Stimulated activated CD8-positive, alpha-beta memory T cell treated with anti-CD3 and anti-CD28 coated beads, Interleukin-4, amount 100 ng/mL, for 1 hour (primary cell): ENCODE measurements around the gene CISTR.
"Not testable (repeated sequence)": the region's sequence is repeated elsewhere in the genome, so short reads cannot be mapped to it uniquely, and the experiment has no call there.

Experiments used
- DNase-seq, 2 donors: peaks; one replicate each; pipeline ENCODE4 v3.0.0-alpha.2; 2020; ENCODE audit warnings: low read depth in 2 of 2, low spot score in 1 of 2

The CISTR gene

DNA sequence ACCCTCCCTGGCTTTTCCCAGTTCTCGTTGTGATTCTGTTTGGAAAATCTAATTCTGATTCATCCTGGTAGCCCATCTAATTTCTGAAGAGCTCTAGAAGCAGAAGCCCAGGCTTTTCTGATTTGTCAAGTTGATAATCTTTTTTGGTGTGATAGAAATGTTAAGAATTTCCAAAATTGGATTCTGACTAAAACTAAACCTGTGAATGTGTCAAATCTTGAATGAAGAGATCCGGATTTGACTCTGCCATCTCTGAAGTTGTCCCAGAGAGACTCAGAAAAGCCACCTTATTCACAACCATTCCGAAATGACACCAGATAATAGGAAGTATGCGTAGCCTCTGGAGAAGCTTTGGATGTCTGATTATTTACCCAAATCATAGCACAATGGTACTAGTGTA lies 12.8 kb upstream of the CISTR start:
- no peak for DNase-seq

DNA sequence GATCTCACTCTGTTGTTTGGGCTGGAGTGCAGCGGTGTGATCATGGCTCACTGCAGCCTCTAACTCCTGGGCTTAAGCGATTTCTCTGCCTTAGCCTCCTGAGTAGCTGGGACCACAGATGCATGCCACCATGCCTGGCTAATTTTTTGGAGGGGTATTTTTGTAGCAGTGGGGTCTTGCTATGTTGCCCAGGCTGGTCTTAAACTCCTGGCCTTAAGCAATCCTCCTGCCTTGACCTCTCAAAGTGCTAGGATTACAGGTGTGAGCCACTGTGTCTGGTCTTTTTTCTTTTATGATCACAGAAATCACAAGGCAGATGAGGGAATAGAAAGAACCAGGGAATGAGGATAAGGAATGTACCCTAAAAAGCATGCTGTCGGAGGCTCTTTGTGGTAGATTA lies 11.0 kb upstream of the CISTR start:
- not testable (repeated sequence) for DNase-seq

DNA sequence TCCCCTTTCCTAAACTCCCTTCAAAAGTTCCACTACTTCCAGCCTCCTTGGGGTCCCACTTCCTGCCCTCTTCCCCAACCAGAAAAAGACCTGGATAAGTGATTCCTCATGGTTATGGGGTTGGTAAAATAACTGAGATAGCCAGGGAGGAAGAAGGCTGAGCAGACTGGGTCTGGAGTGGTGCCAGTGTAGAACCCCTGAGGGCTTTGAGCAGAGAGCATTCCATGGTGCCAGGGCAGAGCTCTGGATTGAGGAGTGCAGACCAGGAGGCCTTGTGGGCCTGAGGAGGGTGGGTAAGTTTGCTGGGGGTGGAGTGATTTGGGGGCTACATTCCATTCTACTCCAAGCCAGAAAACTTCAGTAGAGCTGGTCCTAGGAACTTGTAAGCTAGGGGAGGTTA lies 9.5 kb upstream of the CISTR start:
- DNase-seq = no peak

DNA sequence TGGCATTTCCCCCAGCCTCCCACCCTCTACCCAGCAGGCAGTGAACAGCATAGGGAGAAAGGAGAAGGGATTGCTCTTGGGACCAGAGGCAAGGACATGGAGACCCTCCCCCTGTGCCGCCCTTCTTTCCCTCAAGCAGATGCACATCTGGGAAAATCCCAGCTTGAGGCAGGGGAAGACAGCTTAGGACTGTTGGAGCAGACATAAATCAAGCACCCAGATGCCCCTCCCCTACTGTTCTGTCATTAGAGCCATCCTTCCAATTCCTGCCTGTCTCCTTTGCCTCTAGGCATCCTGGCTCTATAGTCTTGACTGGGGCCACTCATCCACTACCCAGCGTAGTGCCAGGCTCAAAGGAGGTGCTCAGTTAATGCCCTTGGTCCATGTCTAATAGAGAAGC lies 7.5 kb upstream of the CISTR start:
- DNase-seq = no peak

DNA sequence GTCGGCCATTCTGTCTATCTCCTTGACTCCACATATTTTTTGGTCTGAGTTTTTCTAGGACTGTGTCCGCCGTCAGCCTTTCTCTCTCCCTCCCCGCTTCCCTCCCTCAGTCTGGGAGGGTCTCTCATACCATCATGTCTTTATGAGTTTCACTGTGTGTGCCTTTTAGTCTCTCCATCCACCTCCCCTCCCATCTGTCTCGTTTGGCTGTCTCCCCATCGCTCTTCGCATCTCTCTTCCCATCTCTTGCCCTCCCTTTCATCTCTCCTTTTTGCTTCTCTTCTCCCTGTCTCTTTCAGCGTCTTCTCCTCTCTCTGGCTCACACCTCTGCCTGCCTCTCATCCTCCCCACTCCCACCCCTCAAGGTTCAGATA lies 6.9 kb upstream of the CISTR start:
- DNase-seq = no peak

DNA sequence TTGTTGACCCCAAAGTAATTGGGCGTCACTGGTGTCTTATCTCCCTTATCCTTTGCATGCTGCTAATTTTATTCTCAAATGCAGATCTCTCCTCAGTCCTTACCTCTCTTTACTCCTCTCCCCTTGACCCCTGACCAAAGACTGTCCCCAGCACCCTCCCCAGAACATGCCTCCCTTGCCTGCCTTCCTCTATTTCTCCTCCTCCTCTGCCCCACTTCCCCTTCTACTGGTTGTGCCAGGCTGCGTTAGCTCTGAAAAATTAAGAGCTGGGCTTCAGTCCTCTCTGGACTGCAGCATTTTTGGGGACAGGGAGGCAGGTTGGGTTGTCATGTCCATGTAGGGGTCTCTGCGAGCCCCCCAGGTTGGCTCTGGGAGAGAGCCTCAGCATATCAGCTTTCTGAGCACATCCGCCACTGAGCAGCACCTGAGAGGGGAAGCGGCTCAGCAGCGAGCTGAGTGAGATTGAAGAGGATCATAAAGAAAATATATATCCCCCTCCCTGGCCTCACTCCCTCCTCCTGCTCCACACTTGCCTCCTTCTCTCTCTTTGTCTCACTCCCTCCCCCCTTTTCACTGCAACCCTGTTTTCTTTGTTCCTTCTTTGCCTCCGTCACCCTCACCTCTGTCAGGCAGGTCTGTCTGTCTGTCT lies 6.4 kb upstream of the CISTR start:
- no peak for DNase-seq

DNA sequence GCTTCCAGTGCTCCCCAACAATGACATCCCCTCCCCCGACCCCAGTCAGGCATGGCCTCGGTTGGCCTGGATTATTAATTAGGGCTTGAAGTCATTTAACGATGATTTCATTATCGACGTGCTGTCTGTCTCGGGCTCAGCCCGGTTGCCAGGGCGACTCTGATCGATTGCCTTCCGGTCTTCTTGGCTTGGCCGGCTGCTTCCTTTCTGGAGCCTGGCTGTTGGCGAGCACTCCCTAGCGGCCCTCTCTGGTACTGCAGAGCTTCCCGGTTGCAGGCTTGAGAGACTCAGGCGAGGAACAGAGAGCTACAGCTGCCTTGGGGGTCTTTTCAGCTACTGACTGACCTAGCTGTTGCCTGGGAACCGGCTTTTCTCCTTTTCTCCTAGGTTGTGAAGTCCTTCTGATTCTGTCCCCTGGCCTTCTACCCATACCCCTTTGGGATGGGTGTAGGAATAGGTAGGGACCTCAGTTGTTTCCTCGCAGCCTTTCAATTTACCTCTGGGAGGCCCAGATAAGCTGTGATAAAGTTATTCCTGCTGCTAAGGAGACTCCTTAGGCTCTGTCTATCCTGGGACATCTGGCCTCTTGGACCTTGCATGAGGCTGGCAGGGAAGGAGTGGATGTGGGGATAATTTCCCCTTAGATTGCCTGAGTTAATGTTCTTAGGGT lies 5.5 kb upstream of the CISTR start:
- DNase-seq = peak; percentile 47 to 57

DNA sequence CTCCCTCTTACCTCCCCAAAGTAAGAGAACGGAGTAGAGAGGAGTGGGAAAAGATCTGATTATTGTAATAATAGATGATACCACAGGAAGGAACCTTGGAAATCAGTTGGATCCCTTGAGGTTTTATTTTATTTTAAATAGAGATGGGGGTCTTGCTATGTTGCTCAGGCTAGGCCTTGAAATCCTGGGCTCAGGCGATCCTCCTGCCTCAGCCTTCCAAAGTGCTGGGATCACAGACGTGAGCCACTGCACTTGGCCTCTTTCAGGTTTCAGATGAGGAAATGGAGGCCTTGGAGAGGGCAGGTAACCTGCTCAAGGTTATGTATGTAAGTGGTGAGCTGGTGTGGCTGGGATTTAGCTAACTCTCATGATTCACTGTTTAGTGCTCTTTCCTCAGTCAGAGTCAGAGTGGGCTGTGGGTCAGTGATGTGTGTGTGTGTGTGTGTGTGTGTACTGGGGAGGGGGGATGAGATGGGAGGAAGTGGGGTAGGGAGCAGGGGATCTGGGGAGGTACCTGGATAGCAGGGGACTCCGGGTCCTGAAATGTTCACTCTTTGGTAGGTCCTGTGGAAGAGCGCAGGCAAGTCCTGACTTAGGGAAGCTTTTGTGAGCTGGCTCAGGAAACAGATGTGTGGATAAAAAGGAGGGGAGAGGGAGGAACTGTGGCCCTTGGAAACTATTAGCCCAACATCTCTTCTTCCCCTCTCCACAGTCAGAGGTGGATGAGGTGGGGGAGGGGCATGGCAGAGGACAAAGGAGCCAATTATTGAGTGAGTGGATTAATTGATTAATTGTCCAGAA lies 4.7 kb upstream of the CISTR start:
- DNase-seq = no peak

DNA sequence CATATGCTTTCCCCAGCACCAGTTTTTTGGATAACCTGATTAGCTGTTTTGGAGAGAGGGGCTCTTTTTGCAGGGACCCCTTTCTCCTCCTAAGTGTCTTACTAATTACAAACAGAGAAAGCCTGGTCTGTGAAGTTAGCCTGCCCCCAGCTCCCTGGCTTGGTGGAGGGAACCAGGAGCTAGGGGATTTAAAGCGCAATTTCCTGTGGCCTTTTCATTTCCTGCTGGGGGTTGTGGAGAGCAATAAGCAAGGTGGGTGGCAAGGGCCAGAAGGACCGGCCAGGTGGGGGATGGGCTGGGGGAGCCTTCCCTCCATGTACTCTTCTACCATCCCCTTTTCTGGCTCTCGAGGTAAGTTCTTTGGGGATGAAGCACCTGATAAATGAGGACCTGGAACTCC lies 4.1 kb upstream of the CISTR start:
- no peak for DNase-seq

DNA sequence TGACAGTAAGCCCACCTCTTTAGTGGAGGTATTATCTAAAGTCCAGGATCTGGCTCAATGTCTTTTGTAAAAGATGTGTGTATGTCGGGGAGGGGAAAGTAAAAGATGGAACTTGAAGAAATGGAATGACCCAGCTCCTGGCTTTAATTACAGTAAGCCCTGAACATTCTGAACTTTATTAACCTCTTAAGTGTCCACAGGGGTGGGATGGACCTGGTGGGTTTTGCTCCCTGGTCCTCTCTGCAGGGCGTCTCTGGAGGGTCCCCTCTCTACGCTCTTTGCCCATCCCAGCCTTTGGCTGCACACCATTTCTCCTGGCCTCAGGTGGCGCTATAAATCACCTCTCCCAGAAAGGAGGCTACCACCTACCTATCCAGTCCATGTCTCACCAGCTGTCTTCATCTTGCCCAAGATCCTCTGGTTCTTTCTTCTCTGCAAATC lies 3.7 kb upstream of the CISTR start:
- DNase-seq = no peak

DNA sequence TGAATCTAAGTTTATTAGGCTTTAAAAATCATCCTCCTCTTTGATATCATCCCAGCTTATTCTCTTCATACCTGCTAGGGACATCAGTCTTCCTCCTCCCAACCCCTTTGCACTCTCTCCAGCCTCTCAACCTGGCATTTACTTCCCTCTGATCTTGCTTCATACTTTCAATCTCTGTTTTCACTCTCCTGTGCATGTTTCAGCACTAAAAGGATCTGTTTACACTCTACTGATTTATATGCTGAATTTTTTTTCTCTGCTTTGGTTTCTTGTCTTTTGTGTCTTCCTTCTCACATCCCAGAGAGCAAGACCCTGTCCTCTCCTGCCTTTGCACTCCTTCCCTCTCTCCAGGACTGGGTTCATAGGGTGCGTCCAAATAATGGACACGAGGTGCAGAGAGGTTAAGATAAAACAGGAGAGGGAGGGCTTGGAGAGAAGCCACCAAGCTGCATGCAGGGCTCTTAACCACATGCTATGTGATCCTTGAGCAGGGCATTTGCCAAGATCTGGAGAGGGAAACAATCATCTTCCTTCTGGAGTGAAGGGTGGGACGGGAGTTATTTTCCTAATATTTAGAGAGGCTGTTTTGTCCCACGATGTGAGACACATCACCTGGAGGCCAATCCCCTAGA lies 3.0 kb upstream of the CISTR start:
- DNase-seq = no peak

DNA sequence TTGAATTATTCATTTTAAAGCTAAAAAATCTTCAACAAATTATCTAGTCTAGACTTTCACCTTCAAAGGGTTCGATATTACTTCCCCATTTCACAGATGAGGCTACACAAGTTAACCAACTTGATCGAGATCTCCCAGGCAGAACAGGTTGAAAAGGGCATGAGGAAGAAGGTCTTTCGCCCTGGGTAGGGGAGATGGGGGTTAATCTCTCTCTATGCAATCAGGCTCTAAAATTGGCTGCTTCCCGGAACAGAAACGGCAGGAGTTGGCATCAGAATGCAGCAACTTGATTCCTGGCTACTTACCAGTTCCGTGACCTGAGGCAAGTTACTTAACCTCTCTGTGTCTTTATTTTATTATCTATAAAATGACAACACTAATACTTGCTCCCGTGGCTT lies 2.4 kb upstream of the CISTR start:
- no peak for DNase-seq

DNA sequence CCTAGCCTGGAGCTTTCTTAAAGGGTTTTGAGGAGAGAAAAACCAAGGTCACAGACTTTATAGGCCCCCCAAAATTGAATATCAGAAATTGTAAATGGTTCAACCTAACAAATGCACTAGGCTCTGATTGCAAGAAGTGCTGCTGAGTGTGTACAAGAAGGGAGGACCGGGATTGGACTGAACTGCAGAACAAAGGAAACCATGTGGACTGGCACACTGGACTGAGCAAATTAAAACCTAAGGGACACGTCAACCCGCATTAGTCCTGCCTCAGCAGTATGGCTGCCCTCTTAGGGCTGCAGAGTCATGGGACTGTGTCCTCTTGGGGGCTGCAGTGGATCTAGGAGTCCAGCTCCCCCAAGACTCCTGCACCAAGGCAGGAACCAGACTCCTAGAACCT lies 842 bp upstream of the CISTR start:
- DNase-seq = no peak

DNA sequence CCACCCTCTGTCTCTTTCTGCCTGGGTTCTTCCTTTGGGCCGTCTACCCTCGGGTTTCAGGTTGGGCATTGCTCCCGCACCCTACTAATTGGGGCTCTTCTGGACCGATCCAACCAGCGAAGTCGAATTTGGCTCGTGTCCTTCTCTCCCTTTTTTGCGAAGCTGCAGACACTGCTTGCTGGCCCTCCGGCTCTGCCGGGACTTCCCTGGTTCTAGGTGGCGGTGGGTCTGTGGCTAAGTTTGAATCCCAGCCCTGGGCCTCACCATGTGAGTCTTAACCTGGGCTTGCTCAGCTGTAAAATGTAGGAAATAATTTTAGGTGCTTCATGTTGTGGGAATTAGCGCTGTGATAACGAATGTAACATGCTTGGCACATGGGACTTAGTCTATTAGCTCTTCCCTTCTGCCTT lies 418 bp upstream of the CISTR start:
- DNase-seq = no peak

DNA sequence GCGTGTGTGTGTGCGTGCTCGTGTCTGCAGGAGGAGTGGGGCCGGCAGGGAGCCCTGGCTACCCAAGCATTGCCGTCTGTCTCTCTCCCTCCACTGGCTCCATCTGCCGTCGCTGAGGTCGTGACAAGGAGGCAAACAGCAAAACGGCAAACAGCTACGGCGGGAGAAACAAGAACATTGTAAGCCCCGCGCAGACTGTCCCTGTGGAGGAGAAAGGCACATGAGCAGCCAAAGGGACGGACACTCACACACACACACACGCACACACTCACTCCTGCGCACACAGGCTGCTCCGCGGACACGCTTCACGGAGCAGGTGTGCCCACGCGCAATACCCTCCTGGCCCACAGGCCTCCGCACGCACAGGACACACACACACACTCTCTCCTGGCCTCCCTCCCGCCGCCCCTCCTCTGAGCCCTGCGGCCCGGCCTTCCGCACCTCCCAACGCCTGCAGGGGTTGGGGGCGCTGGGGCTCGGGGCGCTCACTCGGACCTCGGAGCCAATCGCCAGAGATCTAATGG lies 905 bp downstream of the CISTR start:
- DNase-seq = no peak

DNA sequence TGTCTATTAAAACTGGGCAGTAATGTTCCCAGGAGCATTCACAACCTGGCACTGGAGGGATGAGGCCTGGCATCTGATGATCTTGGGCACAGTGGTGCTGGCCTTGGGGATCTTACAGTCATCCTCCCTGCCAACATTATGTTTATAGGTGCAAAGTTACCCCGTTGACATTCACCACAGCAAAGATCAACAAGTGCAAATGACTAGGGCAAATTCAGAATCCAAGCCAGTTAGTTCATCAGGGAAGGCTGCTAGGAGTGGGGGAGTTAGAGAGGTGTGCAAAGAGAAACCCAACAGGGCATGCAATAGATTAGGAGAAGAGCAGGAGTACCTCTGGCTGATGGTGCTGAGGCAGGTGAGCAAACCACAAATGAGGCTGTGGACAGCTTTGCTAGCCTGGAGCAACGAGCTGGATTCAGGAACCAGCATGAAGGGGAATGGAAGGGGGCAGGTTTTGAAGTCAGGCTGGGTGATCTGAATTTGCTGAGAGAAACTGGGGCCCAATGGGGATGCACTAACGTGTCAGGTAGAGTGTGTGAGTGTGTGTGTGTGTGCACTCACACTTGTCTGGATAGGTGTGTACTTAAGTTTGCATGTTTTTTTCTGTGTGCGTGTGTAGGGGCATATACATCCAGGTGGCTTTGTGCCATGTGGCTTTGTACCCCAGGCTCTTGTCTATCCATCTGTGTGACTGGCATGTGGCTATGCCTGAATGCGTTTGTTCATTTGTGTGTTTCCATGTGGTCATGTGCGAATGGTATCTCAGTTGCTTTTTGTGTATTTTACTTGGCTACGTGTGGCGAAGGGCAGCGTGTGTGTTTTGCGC lies 1.6 kb downstream of the CISTR start:
- no peak for DNase-seq

DNA sequence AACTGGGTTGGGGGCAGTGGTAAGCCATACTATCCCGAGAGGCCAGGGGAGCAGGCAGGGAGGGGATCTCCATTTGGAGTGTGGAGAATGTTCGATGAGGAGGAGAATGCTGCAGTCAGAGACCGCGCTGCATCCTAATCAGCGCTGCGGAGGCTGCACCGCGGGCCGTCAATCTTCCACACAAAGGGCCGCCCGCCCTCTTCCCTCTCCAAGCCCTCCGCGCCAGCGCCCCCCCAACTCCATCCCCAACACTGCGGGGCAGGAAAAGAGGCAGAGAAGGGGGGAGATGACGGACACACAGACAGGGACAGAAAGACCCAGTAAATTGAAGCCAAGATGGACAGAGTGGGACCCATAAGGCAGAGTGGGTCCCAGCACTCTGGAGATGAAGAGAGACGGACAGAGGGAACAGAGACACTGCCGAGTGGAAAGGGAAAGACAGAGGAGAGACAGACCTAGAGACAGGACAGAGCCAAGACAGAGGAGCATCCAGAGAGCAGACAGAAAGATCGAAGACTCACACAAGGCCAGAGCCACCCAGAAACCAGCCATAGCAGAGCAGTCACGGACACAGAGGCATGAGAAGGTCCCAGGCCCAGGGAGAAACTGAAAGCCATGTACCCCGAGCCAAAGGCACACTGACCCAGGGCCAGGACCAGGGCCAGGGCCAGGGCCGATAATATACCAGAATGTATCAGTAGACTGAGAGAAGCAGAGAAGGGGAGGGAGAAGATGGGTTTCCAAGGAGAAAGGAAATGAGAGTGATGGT lies 3.5 kb downstream of the CISTR start:
- no peak for DNase-seq

DNA sequence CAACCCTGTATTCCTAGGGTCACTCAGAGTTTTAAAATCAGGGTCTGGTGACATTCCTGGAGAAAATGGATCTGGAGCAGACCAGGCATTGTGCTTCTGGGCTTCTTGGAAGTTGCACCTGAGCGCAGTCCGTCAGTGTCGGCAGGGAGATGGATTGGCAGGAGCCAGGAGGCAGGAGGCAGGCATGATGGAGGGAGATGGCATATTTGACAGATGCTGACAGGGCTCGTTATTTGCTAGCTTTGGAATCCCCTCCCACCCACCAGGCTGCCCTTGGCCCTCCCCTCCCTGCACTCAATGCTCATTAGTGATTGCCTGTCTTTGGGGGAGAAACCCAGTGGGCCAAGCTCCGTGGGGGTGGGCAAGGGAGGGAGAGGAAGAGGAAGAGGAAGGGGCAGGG lies 4.7 kb downstream of the CISTR start:
- no peak for DNase-seq

DNA sequence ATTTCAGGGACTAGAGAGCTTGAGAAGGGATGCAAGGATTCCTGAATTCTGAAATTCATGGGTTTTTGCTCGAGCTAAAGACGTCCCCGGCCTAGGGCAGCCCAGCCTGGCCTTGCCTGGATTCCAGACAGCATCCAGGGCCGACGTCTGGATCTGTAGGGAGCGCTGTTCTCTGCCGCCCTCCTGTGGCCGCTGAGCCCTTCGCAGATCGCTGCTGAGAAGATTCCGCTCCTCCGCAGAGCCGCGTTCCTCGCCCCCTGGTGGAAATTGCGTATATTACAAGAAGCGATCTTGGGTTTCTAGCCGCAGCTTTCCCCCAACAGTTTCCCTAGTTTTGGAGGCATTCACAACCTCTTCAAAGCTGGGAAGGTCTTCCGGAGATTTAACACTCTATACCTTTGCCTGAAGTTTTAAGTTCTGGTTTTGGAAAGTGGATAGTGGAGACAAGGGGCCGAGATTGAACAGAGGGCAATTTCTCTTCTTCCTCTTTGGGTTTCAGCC lies 5.1 kb downstream of the CISTR start:
- DNase-seq = peak; percentile 61 to 76

DNA sequence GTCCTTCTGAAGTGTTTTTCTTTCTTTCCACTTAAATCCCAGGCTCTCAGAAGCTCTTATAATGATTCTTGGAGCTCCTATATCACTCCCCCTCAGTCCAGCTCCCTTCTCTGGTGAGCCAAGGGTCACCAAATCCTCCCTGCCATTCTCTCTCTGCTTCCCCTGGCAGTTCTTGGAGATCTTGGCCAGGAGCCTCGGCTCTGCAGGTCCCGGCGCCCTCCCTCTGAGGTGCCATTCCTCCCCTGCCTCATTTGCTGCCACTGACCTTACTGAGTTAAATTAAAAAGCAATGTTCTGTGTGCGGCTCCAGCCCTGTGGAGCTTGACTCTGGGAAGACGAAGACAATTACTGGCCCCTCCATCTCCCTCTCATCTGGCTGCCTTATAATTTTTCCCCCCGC lies 7.0 kb downstream of the CISTR start:
- DNase-seq = no peak
